ENCODE results near the gene EXD2.
"Not testable (repeated sequence)": the region's sequence is repeated elsewhere in the genome, so short reads cannot be mapped to it uniquely, and the experiment has no call there.

EXD2 gene

DNA sequence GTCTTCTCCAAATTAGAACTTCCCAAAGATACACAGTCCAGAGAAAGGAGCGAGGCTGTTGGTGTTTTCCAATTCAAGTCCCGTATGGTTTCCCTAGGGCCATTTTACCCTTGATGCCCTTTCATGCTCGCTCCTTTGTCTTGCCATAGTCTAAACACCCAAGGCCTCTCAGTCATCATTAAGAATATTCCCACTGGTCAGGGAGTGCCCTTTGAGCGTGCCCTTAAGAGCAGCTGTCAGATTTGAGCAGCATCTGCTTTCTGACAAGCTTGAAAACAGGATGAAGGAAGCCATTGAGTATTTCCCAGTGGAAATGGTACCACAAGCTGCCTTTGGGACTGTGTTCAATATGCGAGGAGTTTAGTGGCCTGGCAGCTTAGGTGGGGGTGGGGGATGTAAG, 58.3 kb downstream of the EXD2 start:
- no peak for DNase-seq (ENCODE audit: low spot score)

DNA sequence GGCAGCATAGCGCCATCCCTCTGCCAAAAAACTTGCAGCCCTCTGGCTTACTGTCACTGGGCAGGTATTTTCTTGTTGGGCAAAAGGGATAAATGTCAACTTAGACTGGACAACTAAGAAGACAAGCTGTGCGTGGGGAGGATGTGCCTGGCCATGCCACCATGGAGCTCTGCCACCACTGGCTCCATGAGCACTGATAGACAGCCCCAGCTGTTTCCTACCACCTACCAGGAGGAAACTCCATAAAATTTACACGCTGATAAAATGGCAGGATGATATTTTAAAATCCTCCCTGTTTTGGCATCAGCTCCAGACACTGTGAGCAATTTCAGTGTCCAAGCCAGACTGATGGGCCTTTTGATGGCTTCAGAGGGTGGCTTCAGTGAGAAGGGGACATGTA, 61.6 kb downstream of the EXD2 start:
- DNase-seq (ENCODE audit: low spot score) = no peak

DNA sequence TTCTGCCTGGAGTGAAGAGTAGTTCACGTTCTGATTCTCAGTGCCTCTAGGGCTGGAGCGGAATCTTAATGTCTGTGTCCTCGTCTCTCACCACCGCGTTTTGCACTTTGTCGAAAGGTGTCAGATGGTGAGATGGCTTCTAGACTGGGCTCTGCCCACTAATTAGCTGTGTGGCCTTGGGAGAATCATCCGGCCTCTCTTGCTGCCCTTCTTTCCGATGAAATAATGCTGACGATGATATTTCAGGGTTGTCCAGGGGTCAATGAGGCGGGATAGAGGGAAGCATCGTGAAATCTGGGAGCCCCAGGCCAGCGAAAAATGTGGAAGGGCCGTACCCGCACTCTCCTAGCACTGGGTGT, 67.8 kb downstream of the EXD2 start:
- DNase-seq (ENCODE audit: low spot score) = no peak

DNA sequence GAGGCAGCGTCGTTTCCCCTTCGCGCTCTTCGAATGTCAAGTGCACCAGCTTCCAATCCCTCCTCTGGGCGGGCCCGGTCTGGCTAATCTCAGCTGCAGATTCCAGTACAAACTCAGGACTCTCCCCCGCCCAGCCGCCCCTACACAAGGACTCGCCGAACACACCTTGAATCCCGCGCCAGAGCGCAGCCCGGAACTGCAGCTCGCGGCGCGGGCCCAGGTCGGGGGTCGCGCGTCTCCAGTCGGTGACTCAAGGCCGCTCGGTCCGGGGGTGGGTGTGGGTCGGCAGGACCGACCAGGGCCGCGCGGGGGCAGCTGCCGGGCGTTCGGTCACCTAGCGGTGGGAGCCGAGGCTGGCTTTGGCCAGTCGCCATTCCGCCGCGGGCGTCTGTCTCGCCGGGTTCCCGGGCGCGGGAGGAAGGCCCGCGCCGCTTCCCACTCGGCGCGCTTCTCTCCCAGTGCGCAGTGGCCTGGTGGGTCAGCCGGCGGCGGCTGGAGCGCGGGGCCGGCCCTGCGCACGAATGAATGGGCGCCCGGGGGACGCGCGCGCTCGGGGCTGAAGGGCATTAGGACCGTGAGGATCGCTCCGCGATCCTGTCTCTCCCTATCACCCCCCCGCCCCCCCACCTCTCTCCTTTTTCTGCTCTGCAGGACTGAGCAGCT, 68.4 kb downstream of the EXD2 start, which contains the start of gene GALNT16:
GALNT16 (plus strand) TSS at position 632 of the 663 bp plus-strand sequence. CDS start 133 bp downstream, outside the sequence.
- peak; percentile 68 for DNase-seq (ENCODE audit: low spot score)

DNA sequence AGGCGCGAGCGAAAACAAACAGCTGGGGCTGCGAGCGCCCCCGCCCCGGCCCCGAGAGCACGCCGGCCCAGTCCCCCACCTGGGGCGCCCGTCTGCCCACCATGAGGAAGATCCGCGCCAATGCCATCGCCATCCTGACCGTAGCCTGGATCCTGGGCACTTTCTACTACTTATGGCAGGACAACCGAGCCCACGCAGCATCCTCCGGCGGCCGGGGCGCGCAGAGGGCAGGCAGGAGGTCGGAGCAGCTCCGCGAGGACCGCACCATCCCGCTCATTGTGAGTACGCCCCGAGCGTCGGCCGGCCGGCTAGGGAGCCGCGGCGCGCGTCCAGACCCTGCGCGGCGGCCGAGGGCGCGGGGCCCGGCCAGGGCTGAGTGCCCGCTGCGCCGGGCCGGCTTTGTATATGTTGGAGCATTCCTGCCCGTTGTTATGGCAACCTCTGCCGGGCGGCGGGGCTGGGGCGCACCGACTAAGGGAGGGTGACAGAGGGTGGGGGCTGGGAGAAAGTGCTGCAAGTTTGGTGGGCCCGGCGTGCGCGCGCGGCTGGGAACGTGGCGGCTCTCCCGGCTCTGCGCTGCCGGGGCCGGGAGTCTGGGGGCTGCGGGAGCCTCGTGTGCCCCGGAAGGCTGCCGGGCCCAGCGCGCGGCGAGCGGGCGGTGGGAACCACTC, 69.0 kb downstream of the EXD2 start:
- DNase-seq (ENCODE audit: low spot score) = peak; percentile 72

DNA sequence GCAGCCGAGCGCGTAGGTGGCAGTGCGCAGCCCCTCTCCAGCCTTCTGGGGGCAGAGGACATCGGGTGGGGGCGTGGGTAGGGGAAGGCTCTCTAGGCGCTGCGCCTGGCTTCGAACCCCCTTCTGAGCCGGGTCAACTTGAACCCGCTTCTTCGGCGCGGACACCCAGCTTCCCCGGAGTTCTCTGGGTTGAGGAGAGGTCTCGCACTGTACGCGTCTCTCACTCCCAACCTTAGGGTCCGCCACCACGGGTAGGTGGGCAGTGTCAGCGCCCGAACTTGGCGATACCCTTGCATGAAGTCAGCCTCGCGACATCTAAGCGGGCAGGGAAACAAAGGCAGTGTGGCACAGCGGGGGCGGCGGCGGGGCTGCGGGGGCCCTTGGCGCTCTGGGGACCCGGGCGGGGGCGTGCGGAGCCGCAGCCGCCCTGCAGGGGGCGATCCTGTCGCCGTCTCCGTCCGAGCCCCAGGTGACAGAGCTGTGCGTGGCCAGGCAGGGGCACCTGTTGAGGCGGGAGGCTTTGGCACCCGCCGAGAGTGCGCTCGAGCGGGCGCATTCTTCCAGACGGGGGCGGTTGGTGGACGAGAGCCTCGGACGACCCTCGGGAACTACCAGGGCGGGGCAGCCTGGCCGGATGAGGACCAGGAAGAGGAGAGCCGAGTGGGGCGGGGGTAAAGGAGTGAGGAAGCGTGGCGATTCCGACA, 69.7 kb downstream of the EXD2 start:
- peak; percentile 87 for DNase-seq (ENCODE audit: low spot score)

DNA sequence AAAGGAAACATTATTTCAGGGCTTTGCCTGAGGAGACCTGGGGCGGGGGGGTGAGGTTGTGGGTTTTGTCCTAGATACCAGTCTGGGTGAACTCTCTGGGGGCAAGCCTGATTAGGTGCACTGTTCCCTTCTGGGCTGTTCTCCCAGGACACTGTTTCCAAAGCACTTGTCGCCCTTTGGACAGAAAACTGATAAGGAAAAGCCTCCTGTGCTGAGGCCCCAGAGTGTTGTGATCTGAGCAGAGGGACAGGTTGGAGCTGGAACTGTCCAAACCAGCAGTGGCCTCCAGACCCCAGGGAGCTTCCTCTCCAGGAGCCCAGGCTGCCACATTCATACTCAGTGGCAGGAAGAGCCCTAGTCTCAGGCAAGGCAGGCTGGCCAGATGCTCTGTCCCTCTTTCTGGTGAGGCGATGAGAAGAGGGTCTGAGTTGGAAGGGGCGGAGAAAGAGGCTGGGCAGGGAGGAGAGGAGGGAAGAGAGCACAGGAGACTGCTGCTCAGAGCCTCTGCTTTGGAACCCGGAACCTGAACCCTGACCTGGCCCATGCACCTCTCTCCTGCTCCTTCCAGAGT, 70.5 kb downstream of the EXD2 start:
- no peak for DNase-seq (ENCODE audit: low spot score)

DNA sequence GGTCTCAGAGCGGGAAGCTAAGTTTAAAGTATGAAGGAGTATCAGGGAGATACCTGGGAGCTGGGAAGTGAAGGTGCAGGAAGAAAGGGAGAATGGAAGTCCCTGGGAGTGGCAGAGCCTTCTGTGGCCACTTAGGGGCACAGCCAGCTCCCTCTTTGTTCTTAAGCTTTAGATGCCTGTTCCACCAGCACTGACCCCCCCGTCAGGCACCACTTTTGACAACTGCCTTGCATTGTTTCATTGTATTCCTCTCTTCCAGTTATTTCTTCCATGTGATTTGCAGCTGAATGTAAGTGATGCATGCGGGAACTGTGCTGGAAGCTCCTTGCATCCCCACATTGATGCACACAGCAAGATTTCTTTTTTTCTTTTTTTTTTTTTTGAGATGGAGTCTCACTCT, 71.2 kb downstream of the EXD2 start:
- DNase-seq (ENCODE audit: low spot score) = no peak

DNA sequence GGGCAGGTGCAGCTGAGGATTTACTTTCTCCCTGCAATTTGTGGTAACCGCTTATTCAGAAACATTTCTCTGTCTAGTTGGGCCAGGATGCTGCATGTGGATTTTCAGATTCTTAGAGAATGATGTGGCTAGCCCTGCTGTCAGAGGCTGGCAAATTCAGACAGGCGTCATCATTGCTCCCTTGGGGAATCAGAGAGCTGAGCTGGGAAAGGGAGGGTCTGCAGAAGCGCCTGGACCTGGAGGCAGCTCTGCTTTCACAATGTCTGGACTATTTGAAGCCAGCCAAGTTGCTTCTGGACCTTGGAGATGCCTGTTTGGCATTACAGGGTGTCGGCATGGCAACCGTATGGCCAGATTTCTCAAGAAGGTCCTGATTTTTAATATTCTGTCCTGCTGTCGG, 72.1 kb downstream of the EXD2 start:
- DNase-seq (ENCODE audit: low spot score) = no peak

DNA sequence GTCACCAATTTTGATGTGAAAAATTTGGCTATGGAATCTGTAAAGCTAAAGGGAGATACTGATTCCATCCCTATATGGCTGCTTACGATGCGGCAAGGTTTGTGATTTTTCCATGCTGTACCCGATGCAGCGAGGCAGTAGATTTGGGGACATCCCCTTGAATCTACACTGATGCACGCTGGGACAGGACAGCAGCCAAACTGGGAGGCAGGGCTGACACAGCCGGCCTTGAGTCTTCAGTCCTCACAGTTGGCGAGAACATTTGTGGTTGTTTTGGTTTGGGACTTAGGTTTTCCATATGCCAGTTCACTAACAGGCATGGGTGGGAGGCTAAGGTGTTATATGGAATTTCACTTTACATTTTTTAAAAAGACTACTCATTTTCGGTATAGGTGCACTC, 72.5 kb downstream of the EXD2 start:
- DNase-seq (ENCODE audit: low spot score) = no peak

DNA sequence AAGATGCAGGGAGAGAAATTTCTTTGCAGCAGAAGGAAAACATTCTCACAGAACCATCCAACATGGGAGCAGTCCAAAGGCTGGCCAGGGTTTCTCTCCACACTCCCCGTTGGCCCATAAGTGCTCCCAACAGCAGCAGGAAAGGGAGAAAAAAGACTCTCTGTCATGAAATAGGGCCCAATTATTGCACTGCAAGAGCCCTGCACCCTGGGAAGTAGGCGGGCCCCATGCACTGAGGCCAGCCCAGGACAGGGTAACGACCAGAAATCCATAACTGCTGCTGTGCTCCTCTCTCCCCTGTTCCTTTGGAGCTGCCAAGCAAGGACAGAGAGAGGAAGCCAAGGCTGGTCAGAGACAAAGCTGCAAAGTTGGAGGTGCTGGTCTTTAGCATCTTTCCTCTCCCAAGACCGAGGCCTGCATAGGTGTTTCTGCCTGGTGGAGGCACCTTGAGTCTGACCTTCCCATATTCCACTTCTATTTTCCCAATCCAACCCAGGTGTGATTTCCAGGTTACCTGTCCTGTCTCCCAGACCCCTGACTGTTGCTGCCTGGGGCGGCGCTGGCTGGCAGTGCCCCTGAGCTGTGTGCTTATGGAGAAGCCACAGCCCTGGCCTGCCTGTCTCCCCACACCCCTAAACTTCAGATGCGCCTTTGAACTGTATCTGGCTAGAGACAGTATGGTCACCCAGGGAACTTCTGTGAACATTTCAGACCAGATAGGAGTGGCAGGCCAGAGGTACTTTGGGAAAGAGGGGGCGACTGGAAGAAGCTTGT, 75.5 kb downstream of the EXD2 start:
- no peak for DNase-seq (ENCODE audit: low spot score)

DNA sequence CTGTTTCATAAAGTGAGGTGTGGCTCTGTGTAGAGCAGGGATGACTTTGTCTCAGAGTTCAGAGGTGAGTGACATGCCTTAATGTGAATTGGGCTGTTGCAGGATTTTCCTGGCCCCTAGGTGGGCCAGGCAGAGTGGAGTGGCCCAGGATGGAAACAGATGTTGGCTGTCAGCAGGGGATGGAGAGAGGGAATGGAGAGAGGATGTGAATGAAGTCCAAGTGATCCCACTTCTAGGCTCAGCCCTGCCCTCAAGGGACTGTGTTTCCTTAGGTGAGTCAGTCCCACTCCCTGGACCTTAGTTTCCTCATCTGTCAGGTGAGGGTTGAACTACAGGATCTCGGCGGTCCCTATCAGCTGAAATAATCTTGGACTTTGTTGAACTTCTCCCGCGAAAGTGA, 76.2 kb downstream of the EXD2 start:
- no peak for DNase-seq (ENCODE audit: low spot score)

DNA sequence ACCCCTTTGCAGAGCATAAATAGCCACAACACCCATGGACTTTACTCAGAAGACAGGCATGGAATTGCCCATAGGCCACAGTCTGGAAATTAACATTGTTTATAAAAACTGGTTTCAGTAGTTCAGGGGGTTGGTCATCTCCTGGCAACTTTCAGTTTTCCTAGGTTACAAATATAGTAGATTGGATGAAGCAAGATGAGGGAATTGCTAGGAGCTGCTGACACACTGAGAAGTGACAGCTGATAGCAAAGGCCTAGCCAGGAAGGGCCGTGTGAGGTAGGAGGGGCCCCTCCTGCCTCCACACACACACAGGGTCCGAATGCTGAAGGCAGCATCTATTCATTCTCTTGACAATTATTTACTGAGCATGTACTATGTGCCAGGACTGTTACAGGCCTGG, 76.9 kb downstream of the EXD2 start:
- DNase-seq (ENCODE audit: low spot score) = no peak

DNA sequence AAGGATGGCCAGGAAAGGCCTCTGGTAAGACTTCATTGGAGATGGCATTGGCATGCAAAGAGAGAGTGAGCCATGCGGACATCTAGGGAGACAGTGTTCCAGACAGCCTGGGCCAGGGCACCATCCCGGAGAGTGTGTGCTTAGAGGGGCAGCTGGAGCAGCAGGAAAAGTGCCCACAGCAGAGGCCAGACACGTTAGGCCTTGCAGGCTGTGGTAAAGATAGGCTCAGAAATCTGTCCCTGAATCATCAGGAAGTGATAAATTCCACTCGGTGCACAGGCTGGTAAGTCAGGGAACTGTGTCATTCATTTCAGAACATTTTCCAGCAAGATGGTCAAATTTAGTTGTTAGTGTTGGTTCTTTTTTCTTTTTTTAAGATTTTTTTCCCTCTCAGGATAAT, 77.5 kb downstream of the EXD2 start:
- no peak for DNase-seq (ENCODE audit: low spot score)

DNA sequence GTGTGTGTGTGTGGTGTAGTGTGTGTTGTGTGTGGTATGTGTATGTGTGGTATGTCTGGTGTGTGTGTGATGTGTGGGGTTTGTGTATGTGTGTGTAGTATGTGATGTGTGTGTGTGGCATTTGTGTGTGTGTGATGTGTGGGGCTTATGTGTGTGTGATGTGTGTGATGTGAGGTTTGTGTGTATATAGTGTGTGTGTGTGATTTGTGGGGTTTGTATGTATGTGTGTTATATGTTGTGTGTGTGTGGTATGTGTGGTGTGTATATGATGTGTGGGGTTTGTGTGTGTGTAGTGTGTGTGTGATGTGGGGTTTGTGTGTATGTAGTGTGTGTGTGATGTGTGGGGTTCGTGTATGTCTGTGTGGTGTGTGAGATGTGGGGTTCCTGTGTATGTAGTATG, 78.1 kb downstream of the EXD2 start:
- no peak for DNase-seq (ENCODE audit: low spot score)

DNA sequence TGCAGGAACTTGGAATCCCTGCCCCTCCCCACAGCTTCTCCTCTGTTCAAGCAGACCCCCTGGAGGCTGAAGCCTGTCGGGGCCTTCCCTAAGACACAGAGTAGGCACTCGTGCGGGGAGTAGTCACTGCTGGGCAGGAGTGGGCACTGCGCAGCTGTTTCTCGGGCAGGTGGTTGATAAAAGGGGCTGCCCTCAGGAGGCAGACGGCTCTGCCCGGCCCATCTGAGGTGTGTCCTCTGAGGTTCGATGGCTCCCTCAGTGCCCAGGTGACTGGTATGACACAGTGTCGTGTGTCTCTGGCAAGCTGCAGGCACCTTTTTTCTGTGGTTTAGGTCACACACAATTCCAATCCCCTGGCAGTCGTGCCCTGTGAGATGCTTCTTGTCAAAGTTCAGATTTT, 78.8 kb downstream of the EXD2 start:
- DNase-seq (ENCODE audit: low spot score) = no peak

DNA sequence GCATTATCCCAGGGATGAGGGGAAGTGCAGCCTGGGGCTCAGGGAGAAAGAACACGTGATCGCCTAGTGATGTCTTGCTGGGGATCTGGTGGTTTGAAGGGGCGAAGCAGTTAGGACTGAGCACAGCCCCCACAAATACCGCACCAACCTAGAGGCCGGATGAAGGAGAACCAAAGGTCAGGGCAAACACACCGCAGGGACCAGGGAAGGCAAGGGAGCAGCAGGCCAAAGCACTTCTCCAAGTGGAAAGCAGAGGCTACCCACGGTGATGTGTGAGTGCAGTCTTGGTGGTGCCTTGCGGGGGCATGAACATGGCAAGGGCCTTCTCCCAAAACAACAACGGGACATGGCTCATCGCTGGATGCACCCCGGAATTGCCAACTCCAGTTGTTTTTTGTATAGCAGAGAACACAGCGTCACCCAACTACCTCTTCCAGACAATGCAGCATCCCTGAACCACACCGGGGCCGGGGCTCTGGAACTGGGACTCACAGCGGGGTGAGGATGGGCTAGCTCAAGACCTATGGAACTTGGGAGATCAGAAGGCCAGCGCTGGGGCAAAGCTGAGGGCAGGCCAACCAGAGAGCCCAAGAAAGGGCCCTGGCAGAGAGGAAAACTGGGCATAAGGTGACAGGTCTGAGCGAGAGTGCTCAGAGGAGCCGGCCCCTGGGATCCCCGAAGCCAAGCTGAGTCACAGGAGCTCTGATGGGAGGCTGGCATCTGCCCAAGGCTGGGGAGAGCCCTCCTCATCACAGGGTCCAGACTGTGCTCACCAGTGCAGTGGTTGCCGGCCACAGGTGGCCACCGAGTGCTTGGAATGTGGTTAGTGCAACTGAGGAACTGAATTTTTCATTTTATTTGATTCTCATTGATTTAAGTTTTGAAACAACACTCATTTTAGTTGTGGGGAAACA, 79.8 kb downstream of the EXD2 start:
- no peak for DNase-seq (ENCODE audit: low spot score)

DNA sequence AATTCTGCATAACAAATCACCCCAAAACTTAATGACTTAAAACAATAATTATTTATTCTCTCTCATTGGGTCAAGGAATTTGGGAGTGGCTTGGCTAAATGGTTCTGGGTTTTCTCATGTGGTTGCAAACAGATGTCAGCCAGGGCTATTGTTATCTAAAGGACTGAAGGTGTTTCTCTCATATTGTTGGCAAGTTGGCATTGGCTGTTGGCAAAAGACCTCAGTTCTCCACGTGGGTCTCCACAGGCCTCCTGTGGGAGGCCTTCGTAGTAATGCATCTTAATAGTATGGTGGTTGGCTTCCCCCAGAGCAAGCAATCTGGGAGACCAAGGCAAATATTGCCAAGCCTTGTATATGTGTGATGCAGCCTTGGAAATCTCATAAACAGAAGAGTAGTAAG, 83.0 kb downstream of the EXD2 start:
- no peak for DNase-seq (ENCODE audit: low spot score)

DNA sequence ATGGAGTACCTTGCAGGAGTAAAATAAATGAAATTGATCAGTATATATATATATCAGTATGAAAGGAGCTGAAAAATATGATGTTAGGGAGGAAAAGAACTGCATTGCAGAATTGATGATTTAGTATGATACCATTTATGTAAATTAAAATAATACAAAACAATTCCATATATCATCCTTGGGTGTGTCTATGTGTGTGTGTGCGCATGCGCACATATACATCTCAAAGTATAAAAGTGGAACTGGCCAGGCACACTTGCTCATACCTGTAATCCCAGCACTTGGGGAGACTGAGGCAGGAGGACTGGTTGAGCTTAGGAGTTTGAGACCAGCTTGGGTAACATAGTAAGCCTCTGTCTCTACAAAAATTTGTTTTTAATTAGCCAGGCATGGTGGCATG, 84.0 kb downstream of the EXD2 start:
- no peak for DNase-seq (ENCODE audit: low spot score)

DNA sequence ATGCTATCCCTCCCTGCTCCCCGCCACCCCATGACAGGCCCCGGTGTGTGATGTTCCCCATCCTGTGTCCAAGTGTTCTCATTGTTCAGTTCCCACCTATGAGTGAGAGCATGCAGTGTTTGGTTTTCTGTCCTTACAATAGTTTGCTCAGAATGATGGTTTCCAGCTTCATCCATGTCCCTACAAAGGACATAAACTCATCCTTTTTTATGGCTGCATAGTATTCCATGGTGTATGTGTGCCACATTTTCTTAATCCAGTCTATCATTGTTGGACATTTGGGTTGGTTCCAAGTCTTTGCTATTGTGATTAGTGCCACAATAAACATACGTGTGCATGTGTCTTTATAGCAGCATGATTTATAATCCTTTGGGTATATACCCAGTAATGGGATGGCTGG, 86.1 kb downstream of the EXD2 start:
- not testable (repeated sequence) for DNase-seq (ENCODE audit: low spot score)

DNA sequence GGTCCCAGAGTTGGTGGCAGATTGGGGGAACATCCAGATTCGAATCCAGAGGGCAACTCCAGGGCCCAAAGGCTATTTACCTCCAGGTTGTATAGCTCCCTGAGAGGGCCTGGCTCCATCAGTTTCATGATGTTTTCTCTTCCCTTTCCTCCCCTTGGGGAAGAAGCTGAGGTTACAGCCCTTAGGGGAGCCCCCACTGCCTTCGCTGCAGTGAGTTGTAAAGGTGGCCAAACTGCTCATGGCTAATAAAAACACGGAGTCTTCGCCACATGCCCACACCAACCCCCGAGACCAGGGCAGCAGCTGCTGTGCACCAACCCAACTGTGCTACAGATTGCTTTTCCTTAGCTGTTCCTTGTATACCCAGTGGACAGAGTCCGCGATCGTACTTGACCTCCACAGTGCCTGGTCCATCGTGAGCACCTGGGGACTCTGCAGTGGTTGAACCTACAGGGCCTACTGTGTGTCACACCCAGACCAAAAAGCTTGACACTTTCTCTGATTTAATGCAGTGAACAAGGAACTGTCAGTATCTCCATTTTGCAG, 89.5 kb downstream of the EXD2 start:
- no peak for DNase-seq (ENCODE audit: low spot score)

All from D341Med (cell line).